GM12864 (cell line): Measurements from ENCODE around the gene PPP2R5D.

Source experiments
- DNase-seq: peaks from one replicate; pipeline ENCODE4 v3.0.0-alpha.2; 2011; ENCODE audit warnings: low read depth
- H3K4me3 ChIP-seq: 2 replicates; pipeline ENCODE4 v1.5.1; 2011; ENCODE audit warnings: mild to moderate bottlenecking, low read depth, low read length, control low read depth
- TF ChIP-seq, protein P1 (sequence below): IDR thresholded peaks from 2 replicates; pipeline ENCODE4 v1.5.1; 2011; ENCODE audit warnings: low read depth, mild to moderate bottlenecking, moderate library complexity, low read length, control low read depth, inconsistent platforms; ENCODE audit errors: missing control alignments

The PPP2R5D gene

DNA sequence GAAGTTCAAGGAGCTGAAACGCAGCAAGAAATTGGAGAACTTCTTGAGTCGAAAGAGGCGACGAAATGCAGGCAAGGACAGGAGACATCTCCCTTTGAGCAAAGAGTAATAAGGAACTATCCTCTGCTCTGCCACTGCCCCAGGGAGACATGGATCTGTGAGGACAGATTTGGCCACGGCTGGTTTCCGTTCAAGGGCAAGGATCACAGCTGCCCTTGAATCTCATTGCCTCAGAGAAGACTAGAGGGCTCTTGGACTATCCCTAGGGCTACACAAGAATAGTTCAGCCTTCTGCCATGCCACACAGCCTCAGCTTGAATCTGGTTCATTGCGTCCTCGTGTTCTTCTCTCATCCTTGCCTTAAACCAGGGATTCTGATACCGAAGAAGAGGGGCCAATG, 44.8 kb downstream of the PPP2R5D start:
- DNase-seq = no peak
- TF ChIP-seq, protein P1, sequence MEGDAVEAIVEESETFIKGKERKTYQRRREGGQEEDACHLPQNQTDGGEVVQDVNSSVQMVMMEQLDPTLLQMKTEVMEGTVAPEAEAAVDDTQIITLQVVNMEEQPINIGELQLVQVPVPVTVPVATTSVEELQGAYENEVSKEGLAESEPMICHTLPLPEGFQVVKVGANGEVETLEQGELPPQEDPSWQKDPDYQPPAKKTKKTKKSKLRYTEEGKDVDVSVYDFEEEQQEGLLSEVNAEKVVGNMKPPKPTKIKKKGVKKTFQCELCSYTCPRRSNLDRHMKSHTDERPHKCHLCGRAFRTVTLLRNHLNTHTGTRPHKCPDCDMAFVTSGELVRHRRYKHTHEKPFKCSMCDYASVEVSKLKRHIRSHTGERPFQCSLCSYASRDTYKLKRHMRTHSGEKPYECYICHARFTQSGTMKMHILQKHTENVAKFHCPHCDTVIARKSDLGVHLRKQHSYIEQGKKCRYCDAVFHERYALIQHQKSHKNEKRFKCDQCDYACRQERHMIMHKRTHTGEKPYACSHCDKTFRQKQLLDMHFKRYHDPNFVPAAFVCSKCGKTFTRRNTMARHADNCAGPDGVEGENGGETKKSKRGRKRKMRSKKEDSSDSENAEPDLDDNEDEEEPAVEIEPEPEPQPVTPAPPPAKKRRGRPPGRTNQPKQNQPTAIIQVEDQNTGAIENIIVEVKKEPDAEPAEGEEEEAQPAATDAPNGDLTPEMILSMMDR = no peak
- no peak overlapping the region for H3K4me3 ChIP-seq

DNA sequence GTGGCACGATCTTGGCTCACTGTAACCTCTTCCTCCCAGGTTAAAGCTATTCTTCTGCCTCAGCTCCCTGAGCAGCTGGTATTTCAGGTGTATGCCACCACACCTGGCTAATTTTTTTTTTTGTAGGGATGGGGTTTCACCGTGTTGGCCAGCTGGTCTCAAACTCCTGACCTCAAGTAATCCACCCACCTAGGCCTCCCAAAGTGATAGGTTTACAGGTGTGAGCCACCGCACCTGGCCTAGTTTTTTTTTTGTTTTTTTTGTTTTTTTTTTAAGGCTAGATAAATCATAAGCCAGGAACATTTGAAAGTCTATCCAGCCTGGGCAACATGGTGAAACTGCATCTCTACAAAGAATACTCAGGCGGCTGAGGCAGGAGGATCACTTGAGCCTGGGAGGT, 48.0 kb downstream of the PPP2R5D start:
- no peak overlapping the region for H3K4me3 ChIP-seq
- TF ChIP-seq, protein P1 = no peak
- no peak for DNase-seq

- no peak overlapping the region for H3K4me3 ChIP-seq
- DNase-seq = no peak
- TF ChIP-seq, protein P1 = no peak
Observed at GRCh38 chr6:43033496-43034189, 49.3 kb downstream of the PPP2R5D start.

DNA sequence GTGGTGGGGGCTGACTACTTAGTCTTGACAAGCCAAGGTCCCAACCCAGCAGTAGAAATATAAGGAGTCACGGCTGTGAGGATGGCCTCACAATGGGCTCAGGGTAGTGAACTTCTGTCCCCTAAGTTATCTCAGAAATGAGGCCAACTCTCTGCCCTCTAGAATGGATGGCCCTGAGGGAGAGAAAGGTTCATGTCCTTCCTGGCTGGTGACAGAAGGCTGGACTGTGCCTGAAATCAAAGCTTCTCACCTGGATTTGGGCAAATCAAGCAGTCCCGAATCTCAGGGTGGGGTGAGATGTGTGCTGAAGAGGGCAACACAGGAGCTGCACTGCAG, 49.8 kb downstream of the PPP2R5D start:
- no peak overlapping the region for H3K4me3 ChIP-seq
- TF ChIP-seq, protein P1 = no peak
- DNase-seq = no peak

- no peak overlapping the region for H3K4me3 ChIP-seq
- TF ChIP-seq, protein P1 = no peak
- DNase-seq = no peak
Observed at GRCh38 chr6:43035495-43036194, 51.3 kb downstream of the PPP2R5D start.

DNA sequence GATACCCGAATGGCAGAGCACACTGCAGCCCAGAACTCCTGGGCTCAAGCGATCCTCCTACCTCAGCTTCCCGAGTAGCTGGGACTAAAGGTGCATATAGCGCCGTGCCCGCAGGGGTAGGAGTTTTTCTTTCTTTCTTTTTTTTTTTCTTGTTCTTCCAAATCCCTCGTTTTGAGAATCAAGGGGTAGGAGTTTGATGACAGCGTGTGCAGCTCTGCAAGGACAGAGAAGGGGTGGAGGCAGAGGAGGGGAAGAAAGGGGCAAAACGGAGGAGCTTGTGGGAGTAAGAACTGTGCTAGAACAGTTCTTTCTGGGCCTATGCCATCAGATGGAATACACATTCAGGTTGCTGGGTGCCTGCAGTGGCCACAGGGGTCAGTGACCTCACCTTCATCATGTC, 52.3 kb downstream of the PPP2R5D start:
- TF ChIP-seq, protein P1 = no peak
- H3K4me3 ChIP-seq = no peak overlapping the region
- DNase-seq = no peak

- no peak for DNase-seq
- H3K4me3 ChIP-seq = no peak overlapping the region
- TF ChIP-seq, protein P1 = no peak
Observed at GRCh38 chr6:43037197-43037596, 52.8 kb downstream of the PPP2R5D start.
